Anterior cingulate cortex (tissue), 58 donors: ENCODE data around the gene NKIRAS1.

Source experiments
- DNase-seq, 58 donors: peaks; one replicate each; lab custom pipeline; 2025; lab: John Stamatoyannopoulos, UW

NKIRAS1 gene

DNA sequence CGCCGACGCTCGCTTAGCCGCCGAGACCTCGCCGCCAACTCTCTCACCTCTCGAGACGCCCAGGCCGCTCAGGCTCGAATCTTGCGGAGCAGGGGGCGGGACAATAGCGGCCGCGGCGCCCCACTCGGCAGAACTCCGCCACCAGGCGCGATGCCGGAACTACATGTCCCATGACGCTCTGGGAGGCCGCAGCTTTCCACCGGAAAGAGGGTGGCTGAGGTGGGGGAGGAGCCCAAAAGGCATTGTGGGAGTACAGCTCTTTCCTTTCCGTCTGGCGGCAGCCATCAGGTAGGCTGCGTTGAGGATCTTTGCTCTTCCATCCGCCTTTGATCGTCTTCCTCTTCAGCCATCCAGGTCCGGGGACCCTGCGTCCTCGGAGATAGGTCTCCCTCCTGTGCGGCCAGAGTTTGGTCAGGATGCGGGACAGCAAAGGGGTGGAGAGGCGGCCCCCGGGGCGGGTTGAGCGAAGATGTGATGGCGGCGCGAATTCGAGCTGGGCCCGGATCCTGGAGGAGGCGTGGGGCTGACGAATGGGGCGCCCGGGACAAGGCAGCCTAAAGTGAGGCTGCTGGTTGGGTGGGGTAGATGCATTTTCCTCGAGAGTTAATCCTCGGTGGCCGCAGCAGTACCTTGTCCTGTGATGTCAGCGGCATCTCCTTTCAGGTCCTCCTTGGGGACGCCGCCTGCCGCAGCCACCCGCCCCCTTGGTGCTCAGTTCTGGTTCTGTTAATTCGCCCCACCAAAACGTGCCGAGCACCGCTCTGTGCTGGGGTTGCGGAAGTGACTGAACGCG lies at the start of gene NKIRAS1, which contains the start of gene RPL15:
NKIRAS1 (minus strand) TSS at position 105 of the 793 bp plus-strand sequence. CDS start 6,086 bp downstream, outside the sequence.
RPL15 (plus strand) TSS at position 247 of the 793 bp plus-strand sequence. CDS start 728 bp downstream, outside the sequence.
- DNase-seq = peak; percentile 50 to 98 (median 94)

DNA sequence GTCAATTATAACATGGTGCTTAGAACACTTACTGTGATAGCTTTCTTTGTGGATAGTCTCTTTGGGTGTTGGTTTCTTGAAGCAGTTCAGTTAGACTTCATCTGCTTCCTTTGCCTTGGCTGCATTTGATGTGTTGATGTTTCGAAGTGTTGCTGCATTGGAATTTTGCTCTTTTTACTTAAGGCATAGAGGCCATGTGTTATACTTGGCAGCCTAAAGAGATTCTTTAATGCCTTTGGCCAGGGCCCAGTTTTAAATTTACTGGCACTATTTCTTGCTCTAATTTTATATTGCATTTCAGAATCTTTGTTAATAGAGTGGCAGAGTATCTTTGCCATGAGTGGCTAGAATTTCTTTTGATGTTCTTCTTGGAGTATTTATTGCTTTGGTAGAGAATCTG lies 49.5 kb upstream of the NKIRAS1 start:
- DNase-seq = no peak

GRCh38 chr3:23964537-23965235 lies 47.9 kb upstream of the NKIRAS1 start:
- DNase-seq = no peak

DNA sequence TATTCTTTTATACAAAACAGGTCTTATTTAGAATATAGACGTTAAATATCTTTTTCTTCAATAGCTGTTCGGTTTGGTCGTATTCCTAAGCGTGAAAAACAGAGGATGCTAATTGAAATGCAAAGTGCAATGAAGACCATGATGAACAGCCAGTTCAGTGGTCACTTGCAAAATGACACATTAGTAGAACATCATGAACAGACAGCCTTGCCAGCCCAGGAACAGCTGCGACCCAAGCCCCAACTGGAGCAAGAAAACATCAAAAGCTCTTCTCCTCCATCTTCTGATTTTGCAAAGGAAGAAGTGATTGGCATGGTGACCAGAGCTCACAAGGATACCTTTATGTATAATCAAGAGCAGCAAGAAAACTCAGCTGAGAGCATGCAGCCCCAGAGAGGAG lies 45.1 kb upstream of the NKIRAS1 start:
- no peak for DNase-seq

- no peak for DNase-seq
These were observed 44.3 kb upstream of the NKIRAS1 start for GRCh38 chr3:23961066-23961465.

DNA sequence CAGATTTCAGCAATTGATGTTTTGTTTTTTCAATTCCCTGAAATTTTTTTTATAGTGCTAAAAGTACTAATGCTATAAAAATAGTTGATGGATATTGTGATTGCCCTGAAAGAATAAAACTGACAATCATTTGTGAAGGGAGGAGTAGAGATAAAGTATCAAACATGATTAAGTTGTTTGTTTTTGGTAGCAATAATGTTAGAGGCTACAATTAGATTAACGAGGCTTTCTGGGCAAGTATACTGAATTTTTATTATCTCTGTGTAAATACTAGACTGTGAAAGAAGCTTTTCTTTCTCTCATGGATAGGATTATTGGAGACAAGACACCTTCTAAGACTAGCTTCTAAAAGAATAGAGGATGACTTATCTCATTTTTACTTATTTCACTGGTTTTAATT lies 43.9 kb upstream of the NKIRAS1 start:
- DNase-seq = no peak

- no peak for DNase-seq
These were observed 42.5 kb upstream of the NKIRAS1 start for GRCh38 chr3:23959135-23959900.

DNA sequence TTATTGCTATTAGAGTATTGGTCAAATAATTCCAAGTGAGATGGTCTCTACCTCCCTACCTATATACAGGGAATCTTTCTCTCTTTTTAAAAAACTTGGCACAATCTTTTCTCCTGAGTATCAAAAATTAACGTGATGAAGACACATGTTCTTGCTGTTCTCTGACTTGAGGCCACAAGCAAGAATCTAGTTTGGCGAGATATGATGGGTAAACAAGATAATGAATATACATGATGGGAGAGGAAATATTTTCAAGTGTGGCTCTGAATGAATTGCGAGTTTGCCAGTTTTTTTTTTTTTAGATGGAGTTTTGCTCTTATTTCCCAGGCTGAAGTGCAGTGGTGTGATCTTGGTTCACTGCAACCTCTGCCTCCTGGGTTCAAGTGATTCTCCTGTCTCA lies 39.9 kb upstream of the NKIRAS1 start:
- DNase-seq = no peak

- DNase-seq = no peak
These were observed 37.4 kb upstream of the NKIRAS1 start for GRCh38 chr3:23954144-23954543.

DNA sequence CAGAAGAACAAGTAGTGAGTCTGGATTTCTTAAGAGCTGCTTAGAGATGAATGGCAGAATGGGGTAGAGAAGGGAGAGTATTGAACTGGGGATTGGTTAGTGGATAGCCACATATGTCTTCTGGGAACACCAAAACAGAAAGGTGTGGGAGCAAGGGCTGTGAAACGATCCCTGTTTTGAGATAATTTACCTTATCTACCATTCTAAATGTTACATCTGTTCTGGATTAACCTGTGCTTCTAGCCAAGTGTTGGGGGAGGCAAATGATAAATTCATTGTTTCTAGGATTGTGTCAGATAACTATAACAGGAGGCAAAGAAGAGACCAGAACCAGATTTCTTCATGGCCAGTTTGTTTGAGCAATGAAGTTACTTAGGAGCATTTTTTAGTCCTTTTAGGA lies 36.7 kb upstream of the NKIRAS1 start:
- DNase-seq = no peak

GRCh38 chr3:23952646-23953045 lies 35.9 kb upstream of the NKIRAS1 start:
- no peak for DNase-seq

DNA sequence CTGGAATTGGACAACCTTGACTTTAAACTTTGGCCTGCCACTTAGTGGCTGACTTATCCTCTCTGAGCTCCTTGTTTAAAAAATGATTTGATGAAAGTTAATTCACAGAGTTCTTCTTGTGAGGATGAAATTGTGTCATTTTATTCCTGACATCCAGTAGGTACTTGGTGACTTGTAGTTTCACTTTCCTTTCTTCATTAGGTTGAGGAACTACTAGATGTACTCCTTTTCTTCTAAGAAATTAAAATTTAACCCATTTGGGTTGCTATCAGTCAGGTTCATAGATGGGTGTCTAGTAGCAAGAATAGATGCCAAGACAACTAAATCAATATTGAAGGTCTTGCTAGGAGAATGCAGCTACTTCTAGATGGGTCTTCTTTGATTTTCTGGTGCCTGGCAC lies 33.5 kb upstream of the NKIRAS1 start:
- no peak for DNase-seq

- DNase-seq = peak in 16 of 58 donors; percentile 4 to 52 (median 12)
These were observed 33.0 kb upstream of the NKIRAS1 start for GRCh38 chr3:23949784-23950183.

- DNase-seq = no peak
These were observed 32.0 kb upstream of the NKIRAS1 start for GRCh38 chr3:23948761-23949160.

- peak; percentile 70 to 100 (median 96) for DNase-seq
These were observed 29.3 kb upstream of the NKIRAS1 start for GRCh38 chr3:23945913-23946687.

GRCh38 chr3:23945663-23945912 lies 28.8 kb upstream of the NKIRAS1 start:
- no peak for DNase-seq

GRCh38 chr3:23944861-23945662 lies 28.3 kb upstream of the NKIRAS1 start, which contains the start of gene NR1D2:
Gene NR1D2, plus strand, starts transcription at chr3:23945286. Its CDS starts 293 bp downstream, at chr3:23945579.
- DNase-seq = peak in 57 of 58 donors; percentile 21 to 90 (median 79)

DNA sequence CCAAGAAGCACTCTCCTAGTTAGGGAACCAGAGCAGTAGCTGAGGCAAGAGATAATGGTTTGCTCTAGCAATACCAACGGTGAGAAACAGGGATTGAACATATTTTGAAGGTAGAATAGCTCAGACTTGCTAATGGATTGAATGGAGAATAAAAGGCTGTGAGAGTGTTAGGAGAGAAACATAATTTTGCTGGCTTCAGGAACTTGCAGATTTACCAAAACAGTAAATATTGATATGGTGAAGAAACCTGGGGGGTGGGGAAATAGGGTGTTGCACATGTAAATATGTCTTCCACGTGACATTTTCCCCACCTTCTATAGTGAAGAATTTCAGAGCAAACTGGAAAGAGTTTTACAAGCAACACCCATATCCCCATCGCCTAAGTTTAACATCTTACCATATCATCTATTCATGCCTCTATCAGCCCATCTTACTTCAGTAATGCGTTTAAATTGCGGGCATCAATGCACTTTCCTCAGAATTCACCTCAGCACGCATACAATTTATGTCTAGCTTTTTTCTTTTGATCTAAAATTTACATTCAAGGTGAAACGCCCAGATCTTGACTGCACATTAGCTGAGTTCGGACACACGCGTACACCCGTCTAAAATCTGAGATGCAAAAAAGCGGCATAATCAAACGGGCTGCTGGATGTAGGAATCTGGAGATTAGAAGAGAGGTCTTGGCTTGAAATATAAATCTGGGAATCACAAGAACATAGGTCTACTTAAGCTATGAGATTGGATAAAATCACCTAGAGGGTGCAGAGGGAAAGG lies 27.4 kb upstream of the NKIRAS1 start:
- no peak for DNase-seq

DNA sequence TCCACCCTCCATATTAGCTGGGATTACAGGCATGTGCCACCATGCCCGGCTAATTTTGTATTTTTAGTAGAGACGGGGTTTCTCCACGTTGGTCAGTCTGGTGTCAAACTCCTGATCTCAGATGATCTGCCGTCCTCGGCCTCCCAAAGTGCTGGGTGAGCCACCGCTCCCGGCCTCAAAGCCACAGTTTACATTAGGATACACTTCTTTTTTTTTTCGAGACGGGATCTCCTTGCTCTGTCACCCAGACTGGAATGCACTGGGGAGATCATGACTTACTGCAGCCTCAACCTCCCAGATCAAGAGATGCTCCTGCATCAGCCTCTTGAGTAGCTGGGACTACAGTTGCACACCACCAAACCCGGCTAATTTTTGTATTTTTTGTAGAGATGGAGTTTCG lies 25.8 kb upstream of the NKIRAS1 start:
- DNase-seq = no peak
